OCI-LY1 (cell line): ENCODE measurements around the gene CAV3.

Experiments
- H2AFZ ChIP-seq: fragments of 200-600 bp; sonication (generic), shearing (Covaris generic); 2 replicates; pipeline ENCODE4 v1.6.0; 2014; ENCODE audit warnings: antibody characterized with exemption, mild to moderate bottlenecking, low read length
- H3F3A ChIP-seq: fragments of 200-600 bp; sonication (generic), shearing (Covaris generic); 2 replicates; pipeline ENCODE4 v1.6.0; 2014; ENCODE audit warnings: mild to moderate bottlenecking, antibody characterized with exemption, low read length, moderate library complexity; ENCODE audit not compliant: insufficient read depth
- H3K27ac ChIP-seq: fragments of 200-600 bp; sonication (generic); 2 replicates; pipeline ENCODE4 v1.5.1; 2014; ENCODE audit warnings: low read length, mixed run types, mild to moderate bottlenecking, low read depth; ENCODE audit not compliant: poor library complexity, severe bottlenecking
- H3K27me3 ChIP-seq: fragments of 200-600 bp; sonication (generic); 2 replicates; pipeline ENCODE4 v1.6.0; 2014; ENCODE audit warnings: antibody characterized with exemption, mild to moderate bottlenecking, low read length, moderate library complexity; ENCODE audit not compliant: insufficient read depth
- H3K36me3 ChIP-seq: fragments of 200-600 bp; sonication (generic); 2 replicates; pipeline ENCODE4 v1.6.1; 2014; ENCODE audit warnings: mild to moderate bottlenecking, antibody characterized with exemption, low read length, moderate library complexity, mixed read lengths; ENCODE audit not compliant: insufficient read depth
- H3K4me1 ChIP-seq: fragments of 200-600 bp; sonication (generic); 2 replicates; pipeline ENCODE4 v1.5.1; 2014; ENCODE audit warnings: mild to moderate bottlenecking, low read length, moderate library complexity; ENCODE audit not compliant: insufficient read depth, severe bottlenecking
- H3K4me2 ChIP-seq: fragments of 200-600 bp; sonication (generic), shearing (Covaris generic); 2 replicates; pipeline ENCODE4 v1.6.1; 2014; ENCODE audit warnings: low read length
- H3K4me3 ChIP-seq: fragments of 200-600 bp; sonication (generic); 2 replicates; pipeline ENCODE4 v1.5.1; 2014; ENCODE audit warnings: low read length, low read depth, mild to moderate bottlenecking, mixed read lengths; ENCODE audit not compliant: poor library complexity, severe bottlenecking
- H3K79me2 ChIP-seq: fragments of 200-600 bp; shearing (Covaris generic); 2 replicates; pipeline ENCODE4 v1.6.1; 2016; ENCODE audit warnings: mixed run types, low read length, mixed read lengths; ENCODE audit not compliant: insufficient read depth
- H3K9ac ChIP-seq: fragments of 200-600 bp; sonication (generic), shearing (Covaris generic); 2 replicates; pipeline ENCODE4 v1.6.1; 2014; ENCODE audit warnings: mild to moderate bottlenecking, low read length, mixed read lengths
- H3K9me2 ChIP-seq: fragments of 200-600 bp; sonication (generic), shearing (Covaris generic); 2 replicates; pipeline ENCODE4 v1.6.1; 2014; ENCODE audit warnings: low read depth, mild to moderate bottlenecking, low read length, mixed read lengths
- H3K9me3 ChIP-seq: fragments of 200-600 bp; shearing (Covaris generic); 2 replicates; pipeline ENCODE4 v1.6.1; 2014; ENCODE audit warnings: low read length, mixed read lengths
- H4K20me1 ChIP-seq: fragments of 200-600 bp; sonication (generic), shearing (Covaris generic); 2 replicates; pipeline ENCODE4 v1.6.0; 2016; ENCODE audit warnings: mild to moderate bottlenecking, low read length; ENCODE audit not compliant: insufficient read depth
- CTCF ChIP-seq: fragments of 200-600 bp; sonication (generic), shearing (Covaris generic); IDR thresholded peaks from 2 replicates; pipeline ENCODE4 v1.5.1; 2017; ENCODE audit warnings: mild to moderate bottlenecking, antibody characterized with exemption, low read length, moderate library complexity, mixed read lengths
- EZH2 ChIP-seq: fragments of 200-600 bp; sonication (generic), shearing (Covaris generic); IDR thresholded peaks from 2 replicates; pipeline ENCODE4 v1.8.0; 2017; ENCODE audit warnings: borderline replicate concordance, mixed run types, mild to moderate bottlenecking, antibody characterized with exemption, low read length, moderate library complexity, mixed read lengths

Gene CAV3

GRCh38 chr3:8743911-8744310 lies 10.3 kb downstream of the CAV3 start:
- Histone ChIP-seq H3K79me2 (no peaks in the 10 kb centered on the region), H3K9ac (no peak overlapping the region), H4K20me1 (no peaks in the 10 kb centered on the region), H3F3A (no peaks in the 10 kb centered on the region), H3K36me3 (no peaks in the 10 kb centered on the region), H2AFZ (no peak overlapping the region), H3K9me2 (no peaks in the 10 kb centered on the region), H3K27ac (no peak overlapping the region), H3K27me3 (no peaks in the 10 kb centered on the region), H3K9me3 (no peaks in the 10 kb centered on the region), H3K4me3 (no peak overlapping the region), H3K4me2 (no peak overlapping the region), H3K4me1 (no peaks in the 10 kb centered on the region)
- TF ChIP-seq CTCF (no peak), EZH2 (no peak)

GRCh38 chr3:8745619-8746370 lies 12.2 kb downstream of the CAV3 start:
- no peak overlapping the region for H3K27ac ChIP-seq
- no peak overlapping the region for H3K9ac ChIP-seq
- no peaks in the 10 kb centered on the region for H3K9me3 ChIP-seq
- H2AFZ ChIP-seq: no peak overlapping the region
- no peak overlapping the region for H3K4me3 ChIP-seq
- no peaks in the 10 kb centered on the region for H3K27me3 ChIP-seq
- no peaks in the 10 kb centered on the region for H3K79me2 ChIP-seq
- H3K4me2 ChIP-seq: no peak overlapping the region
- no peaks in the 10 kb centered on the region for H4K20me1 ChIP-seq
- no peak for TF ChIP-seq CTCF
- TF ChIP-seq EZH2: no peak
- no peaks in the 10 kb centered on the region for H3K36me3 ChIP-seq
- no peaks in the 10 kb centered on the region for H3K4me1 ChIP-seq
- no peaks in the 10 kb centered on the region for H3K9me2 ChIP-seq
- no peaks in the 10 kb centered on the region for H3F3A ChIP-seq

- Histone ChIP-seq H2AFZ (no peak overlapping the region), H3F3A (no peaks in the 10 kb centered on the region), H4K20me1 (no peaks in the 10 kb centered on the region), H3K4me3 (no peak overlapping the region), H3K79me2 (no peaks in the 10 kb centered on the region), H3K4me2 (no peak overlapping the region), H3K9ac (no peak overlapping the region), H3K36me3 (no peaks in the 10 kb centered on the region), H3K27me3 (no peaks in the 10 kb centered on the region), H3K27ac (no peak overlapping the region), H3K9me3 (no peaks in the 10 kb centered on the region), H3K4me1 (no peaks in the 10 kb centered on the region), H3K9me2 (no peaks in the 10 kb centered on the region)
- TF ChIP-seq EZH2: no peak
- no peak for TF ChIP-seq CTCF
Observed at GRCh38 chr3:8746780-8747345, 13.3 kb downstream of the CAV3 start.
